ENCODE data around the gene HECTD4.

HECTD4 gene

DNA sequence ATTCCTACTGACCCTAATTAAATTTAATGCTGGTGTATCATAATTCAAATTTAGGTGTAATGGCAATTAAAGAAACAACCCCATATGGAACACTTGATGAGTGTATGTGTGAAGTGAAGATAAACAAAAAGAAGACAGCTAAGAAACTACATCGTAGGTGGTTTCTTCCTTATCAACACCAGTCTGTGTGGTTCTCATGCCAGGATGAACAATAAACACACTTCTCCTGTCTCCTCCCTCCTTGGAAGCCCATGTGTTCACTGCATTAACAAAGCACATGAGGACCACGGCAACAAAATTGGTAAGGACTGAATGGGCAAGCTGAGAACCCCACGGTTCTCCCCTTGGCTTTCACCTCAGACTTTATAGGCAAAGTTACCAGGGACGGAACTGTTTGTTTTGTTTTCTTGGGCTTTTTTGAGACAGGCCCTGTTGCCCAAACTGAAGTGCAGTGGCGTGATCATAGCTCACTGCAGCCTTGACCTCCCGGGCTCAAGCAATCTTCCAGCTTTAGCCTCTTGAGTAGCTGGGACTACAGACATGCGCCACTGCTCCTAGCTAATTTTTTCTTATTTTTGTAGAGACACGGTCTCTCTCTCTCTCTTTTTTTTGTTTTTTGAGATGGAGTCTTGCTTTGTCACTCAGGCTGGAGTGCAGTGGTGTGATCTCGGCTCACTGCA is 185.9 kb downstream of the HECTD4 start:
- no peak for TF ChIP-seq ZFX (IDR thresholded peaks at IDR 0.05)
- TF ChIP-seq, protein P1, sequence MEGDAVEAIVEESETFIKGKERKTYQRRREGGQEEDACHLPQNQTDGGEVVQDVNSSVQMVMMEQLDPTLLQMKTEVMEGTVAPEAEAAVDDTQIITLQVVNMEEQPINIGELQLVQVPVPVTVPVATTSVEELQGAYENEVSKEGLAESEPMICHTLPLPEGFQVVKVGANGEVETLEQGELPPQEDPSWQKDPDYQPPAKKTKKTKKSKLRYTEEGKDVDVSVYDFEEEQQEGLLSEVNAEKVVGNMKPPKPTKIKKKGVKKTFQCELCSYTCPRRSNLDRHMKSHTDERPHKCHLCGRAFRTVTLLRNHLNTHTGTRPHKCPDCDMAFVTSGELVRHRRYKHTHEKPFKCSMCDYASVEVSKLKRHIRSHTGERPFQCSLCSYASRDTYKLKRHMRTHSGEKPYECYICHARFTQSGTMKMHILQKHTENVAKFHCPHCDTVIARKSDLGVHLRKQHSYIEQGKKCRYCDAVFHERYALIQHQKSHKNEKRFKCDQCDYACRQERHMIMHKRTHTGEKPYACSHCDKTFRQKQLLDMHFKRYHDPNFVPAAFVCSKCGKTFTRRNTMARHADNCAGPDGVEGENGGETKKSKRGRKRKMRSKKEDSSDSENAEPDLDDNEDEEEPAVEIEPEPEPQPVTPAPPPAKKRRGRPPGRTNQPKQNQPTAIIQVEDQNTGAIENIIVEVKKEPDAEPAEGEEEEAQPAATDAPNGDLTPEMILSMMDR (conservative IDR thresholded peaks at IDR 0.05), result no peak
- H3K27ac ChIP-seq, result no peak overlapping the region

DNA sequence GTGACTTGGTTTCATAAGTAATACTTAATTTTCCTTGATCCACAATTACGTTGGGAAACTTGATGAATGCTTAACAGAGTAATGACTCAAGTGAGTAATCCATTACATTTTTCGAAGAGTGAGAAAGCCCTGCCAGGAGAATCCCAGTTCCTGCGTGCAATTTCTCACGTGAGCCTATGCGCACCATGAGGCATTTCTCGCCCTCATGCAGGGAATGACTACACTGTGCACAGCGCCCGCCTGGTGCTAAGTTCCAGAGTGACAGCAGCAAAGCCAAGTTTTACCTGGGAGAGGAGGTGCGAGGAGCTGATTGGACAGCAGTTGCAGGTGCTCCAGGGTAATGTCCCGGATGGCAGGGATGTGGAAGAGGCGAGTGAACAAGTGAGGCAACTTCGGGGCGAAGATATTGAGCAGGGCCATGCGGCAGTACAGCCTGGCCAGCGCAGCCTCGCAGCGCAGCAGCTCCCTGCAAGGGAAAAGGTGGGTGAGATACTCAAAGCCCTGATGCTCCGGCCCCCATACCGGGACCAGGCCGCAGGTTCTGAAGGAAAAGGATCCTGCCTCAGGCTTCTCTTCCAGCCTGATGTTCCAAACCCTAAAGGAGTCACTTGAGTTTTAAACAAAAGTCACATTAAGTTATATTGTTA is 187.5 kb downstream of the HECTD4 start:
- TF ChIP-seq ZFX (IDR thresholded peaks at IDR 0.05), result no peak
- TF ChIP-seq, protein P1 (conservative IDR thresholded peaks at IDR 0.05), result no peak
- H3K27ac ChIP-seq, result no peak overlapping the region

DNA sequence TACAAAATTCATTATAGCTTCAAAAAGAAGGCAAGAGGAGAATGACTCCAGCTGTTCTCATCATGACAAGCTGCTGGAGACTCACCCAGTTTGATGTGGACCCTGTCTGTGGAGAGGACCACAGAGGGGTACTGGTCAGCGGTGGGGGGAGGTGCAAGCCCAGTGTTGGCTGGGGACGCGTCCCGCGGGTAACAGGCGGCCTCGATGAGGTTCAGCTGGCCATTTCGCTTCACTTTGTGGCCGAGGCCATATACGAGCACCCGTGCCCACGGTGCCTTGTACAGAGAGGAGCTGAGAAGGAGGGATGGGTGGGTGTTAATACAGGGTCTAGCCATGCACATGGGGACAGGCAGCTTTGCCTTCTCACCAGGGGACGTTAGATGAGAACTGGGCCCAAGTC is 189.8 kb downstream of the HECTD4 start:
- H3K27ac ChIP-seq, result no peak overlapping the region
- no peak for TF ChIP-seq ZFX (IDR thresholded peaks at IDR 0.05)
- TF ChIP-seq, protein P1 (conservative IDR thresholded peaks at IDR 0.05), result no peak

DNA sequence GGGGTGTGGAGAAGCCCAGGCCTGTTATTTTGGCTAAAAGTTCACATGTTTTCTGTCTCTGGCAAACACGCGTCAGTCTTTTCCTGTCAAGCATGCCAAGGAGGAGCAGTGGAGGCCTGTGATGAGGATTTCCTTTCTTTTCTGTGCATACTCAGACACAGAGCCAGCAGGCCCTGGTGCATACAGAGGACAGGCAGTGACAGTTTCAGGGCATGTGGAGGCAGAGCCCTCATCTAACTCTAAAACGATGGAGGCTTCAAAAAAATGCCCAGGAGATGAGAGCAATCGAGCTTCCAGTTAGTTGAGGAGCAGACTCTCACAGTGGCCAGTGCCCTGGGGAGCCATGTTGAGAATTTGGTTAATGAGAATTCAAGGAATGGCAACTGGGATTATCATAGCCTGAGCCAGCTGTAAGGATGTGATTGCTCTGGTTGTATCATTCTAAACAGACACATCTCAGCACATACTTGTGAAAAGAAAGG is 190.3 kb downstream of the HECTD4 start:
- no peak overlapping the region for H3K27ac ChIP-seq
- TF ChIP-seq, protein P1 (conservative IDR thresholded peaks at IDR 0.05), result no peak
- no peak for TF ChIP-seq ZFX (IDR thresholded peaks at IDR 0.05)

DNA sequence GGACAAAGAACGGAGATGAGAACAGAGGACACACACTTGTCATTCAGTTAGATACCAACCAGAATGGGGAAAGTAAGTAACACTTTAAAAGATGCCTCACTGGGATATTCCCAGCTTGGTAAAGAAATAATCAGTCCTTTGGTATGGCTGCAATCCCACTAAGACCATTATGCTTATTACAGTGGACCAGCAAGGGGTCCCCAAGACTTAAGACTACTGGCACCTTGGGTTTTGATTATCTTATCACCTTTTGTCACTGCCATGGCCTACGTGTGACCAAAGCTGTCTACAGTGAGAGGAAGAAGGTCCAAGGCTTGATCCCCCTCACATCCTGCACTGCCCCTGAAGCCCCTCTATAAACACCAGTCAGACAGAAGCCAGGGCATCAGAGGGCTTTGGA is 191.0 kb downstream of the HECTD4 start:
- H3K27ac ChIP-seq, result no peak overlapping the region
- TF ChIP-seq ZFX (IDR thresholded peaks at IDR 0.05), result no peak
- TF ChIP-seq, protein P1 (conservative IDR thresholded peaks at IDR 0.05), result no peak

DNA sequence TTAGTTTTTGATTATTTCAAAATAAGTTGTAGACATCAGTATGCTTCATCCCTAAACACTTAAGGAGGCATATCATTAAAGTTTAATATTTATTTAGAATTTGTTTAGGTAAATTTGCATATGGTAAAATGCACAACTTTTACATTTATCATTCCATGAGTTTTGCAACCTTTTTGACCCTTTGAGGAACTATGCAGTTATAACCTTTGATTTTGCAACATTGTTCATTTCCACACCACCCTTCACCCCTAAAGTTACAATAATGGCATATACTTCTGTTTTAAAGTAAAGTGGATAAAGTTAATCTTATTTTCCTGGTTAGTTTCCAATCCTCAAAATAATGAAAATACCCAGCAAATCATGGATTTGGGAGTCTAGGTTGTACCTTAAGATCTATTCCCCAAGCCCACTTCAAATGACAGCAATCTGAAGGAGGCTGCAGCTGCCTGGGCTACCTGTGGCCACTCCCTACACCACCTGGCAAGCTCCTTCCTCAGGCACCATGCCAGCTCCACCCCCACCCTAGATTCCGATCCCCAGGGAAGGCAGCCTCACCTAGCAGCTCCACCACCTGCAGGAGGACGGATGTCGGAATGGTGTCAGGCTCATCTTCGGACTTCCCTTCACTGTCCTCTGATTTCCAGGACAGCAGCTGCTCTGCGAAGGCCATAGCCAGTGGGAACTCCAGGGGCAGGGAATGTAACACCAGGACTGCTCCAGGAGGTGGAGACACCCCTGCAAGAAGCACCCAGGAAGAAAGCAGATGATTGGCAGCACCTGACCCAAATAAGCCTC is 191.8 kb downstream of the HECTD4 start:
- H3K27ac ChIP-seq, result no peak overlapping the region
- TF ChIP-seq, protein P1 (conservative IDR thresholded peaks at IDR 0.05), result no peak
- no peak for TF ChIP-seq ZFX (IDR thresholded peaks at IDR 0.05)
